ENCODE measurements around the gene PLXNB1. TPM values are rescaled to one million over a fixed set of nuclear protein-coding genes. Genes with fewer than 3 reads are reported as not detected.
A peak's percentile ranks its signal among the peaks of the same experiment; 100 is the strongest.

The PLXNB1 gene
- total and polyA plus RNA-seq, 10 of the 15 experiments (the other 5 are each of a cell fraction or from before 2014, with no cell fraction given), result 0.18 to 15.1 (median 5.3) TPM

GRCh38 chr3:48439820-48440589 lies 10.1 kb upstream of the PLXNB1 start, which contains the start of the genes CCDC51 and TMA7 (continued):
- TF ChIP-seq, protein P1, sequence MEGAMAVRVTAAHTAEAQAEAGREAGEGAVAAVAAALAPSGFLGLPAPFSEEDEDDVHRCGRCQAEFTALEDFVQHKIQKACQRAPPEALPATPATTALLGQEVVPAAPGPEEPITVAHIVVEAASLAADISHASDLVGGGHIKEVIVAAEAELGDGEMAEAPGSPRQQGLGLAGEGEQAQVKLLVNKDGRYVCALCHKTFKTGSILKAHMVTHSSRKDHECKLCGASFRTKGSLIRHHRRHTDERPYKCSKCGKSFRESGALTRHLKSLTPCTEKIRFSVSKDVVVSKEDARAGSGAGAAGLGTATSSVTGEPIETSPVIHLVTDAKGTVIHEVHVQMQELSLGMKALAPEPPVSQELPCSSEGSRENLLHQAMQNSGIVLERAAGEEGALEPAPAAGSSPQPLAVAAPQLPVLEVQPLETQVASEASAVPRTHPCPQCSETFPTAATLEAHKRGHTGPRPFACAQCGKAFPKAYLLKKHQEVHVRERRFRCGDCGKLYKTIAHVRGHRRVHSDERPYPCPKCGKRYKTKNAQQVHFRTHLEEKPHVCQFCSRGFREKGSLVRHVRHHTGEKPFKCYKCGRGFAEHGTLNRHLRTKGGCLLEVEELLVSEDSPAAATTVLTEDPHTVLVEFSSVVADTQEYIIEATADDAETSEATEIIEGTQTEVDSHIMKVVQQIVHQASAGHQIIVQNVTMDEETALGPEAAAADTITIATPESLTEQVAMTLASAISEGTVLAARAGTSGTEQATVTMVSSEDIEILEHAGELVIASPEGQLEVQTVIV (IDR thresholded peaks at IDR 0.05; ENCODE audit: borderline replicate concordance, partially characterized antibody), result peak; percentile 85
- peak; percentile 50; the same call in 1 of the 2 replicates for TF ChIP-seq SREBF1 (IDR thresholded peaks at IDR 0.05; ENCODE audit: low read length)
- TF ChIP-seq NBN (IDR thresholded peaks at IDR 0.05), result peak; percentile 61; the same call in 1 of the 2 replicates
- TF ChIP-seq, protein P2, sequence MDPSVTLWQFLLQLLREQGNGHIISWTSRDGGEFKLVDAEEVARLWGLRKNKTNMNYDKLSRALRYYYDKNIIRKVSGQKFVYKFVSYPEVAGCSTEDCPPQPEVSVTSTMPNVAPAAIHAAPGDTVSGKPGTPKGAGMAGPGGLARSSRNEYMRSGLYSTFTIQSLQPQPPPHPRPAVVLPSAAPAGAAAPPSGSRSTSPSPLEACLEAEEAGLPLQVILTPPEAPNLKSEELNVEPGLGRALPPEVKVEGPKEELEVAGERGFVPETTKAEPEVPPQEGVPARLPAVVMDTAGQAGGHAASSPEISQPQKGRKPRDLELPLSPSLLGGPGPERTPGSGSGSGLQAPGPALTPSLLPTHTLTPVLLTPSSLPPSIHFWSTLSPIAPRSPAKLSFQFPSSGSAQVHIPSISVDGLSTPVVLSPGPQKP (IDR thresholded peaks at IDR 0.05; ENCODE audit: low read depth, low read length), result peak; percentile 64; the same call in 1 of the 2 replicates
- TF ChIP-seq JUNB (IDR thresholded peaks at IDR 0.05), result no peak
- TF ChIP-seq, protein P3, sequence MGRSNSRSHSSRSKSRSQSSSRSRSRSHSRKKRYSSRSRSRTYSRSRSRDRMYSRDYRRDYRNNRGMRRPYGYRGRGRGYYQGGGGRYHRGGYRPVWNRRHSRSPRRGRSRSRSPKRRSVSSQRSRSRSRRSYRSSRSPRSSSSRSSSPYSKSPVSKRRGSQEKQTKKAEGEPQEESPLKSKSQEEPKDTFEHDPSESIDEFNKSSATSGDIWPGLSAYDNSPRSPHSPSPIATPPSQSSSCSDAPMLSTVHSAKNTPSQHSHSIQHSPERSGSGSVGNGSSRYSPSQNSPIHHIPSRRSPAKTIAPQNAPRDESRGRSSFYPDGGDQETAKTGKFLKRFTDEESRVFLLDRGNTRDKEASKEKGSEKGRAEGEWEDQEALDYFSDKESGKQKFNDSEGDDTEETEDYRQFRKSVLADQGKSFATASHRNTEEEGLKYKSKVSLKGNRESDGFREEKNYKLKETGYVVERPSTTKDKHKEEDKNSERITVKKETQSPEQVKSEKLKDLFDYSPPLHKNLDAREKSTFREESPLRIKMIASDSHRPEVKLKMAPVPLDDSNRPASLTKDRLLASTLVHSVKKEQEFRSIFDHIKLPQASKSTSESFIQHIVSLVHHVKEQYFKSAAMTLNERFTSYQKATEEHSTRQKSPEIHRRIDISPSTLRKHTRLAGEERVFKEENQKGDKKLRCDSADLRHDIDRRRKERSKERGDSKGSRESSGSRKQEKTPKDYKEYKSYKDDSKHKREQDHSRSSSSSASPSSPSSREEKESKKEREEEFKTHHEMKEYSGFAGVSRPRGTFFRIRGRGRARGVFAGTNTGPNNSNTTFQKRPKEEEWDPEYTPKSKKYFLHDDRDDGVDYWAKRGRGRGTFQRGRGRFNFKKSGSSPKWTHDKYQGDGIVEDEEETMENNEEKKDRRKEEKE (IDR thresholded peaks at IDR 0.05), result no peak
- no peak for TF ChIP-seq EZH2 (IDR thresholded peaks at IDR 0.05; ENCODE audit: borderline replicate concordance, control insufficient read depth, low read depth, low read length)
- TF ChIP-seq SP1 (IDR thresholded peaks at IDR 0.05; ENCODE audit: low read depth, low read length), result peak; percentile 84
- TF ChIP-seq E2F8 (IDR thresholded peaks at IDR 0.05; ENCODE audit: low read depth, partially characterized antibody), result peak; percentile 81
- no peak for TF ChIP-seq CHD4 (IDR thresholded peaks at IDR 0.05)
- no peak for TF ChIP-seq SMC3 (IDR thresholded peaks at IDR 0.05; ENCODE audit: borderline replicate concordance, low read length)
- TF ChIP-seq, protein P4, sequence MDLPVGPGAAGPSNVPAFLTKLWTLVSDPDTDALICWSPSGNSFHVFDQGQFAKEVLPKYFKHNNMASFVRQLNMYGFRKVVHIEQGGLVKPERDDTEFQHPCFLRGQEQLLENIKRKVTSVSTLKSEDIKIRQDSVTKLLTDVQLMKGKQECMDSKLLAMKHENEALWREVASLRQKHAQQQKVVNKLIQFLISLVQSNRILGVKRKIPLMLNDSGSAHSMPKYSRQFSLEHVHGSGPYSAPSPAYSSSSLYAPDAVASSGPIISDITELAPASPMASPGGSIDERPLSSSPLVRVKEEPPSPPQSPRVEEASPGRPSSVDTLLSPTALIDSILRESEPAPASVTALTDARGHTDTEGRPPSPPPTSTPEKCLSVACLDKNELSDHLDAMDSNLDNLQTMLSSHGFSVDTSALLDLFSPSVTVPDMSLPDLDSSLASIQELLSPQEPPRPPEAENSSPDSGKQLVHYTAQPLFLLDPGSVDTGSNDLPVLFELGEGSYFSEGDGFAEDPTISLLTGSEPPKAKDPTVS (IDR thresholded peaks at IDR 0.05; ENCODE audit: low read depth, low read length), result no peak
- TF ChIP-seq FOXK2 (IDR thresholded peaks at IDR 0.05), result no peak
- TF ChIP-seq, protein P5, sequence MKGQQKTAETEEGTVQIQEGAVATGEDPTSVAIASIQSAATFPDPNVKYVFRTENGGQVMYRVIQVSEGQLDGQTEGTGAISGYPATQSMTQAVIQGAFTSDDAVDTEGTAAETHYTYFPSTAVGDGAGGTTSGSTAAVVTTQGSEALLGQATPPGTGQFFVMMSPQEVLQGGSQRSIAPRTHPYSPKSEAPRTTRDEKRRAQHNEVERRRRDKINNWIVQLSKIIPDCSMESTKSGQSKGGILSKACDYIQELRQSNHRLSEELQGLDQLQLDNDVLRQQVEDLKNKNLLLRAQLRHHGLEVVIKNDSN (IDR thresholded peaks at IDR 0.05; ENCODE audit: borderline replicate concordance, extremely low read length, insufficient read depth, low read depth, low read length), result peak; percentile 11
- peak; percentile 48; the same call in 1 of the 2 replicates for TF ChIP-seq E2F4 (IDR thresholded peaks at IDR 0.05; ENCODE audit: low read depth, low read length)
- no peak for TF ChIP-seq HDAC2 (IDR thresholded peaks at IDR 0.05)
